H9 (cell line): Measurements from ENCODE around the gene TTC6. TPM values are rescaled to one million over a fixed set of nuclear protein-coding genes. Genes with fewer than 3 reads are reported as not detected.

ENCODE experiments used
- DNase-seq: peaks from one replicate; pipeline ENCODE4 v3.0.0-alpha.2; 2017
- H2AFZ ChIP-seq: one replicate; pipeline ENCODE4 v1.6.1; 2013; ENCODE audit warnings: mild to moderate bottlenecking, low read length, control low read depth, moderate library complexity
- H2AK5ac ChIP-seq: 2 replicates; pipeline ENCODE4 v1.6.1; 2013; ENCODE audit warnings: low read length, control low read depth, mixed read lengths; ENCODE audit not compliant: insufficient read length
- H2BK120ac ChIP-seq: one replicate; pipeline ENCODE4 v1.6.1; 2013; ENCODE audit warnings: low read depth, mild to moderate bottlenecking, low read length, control low read depth, inconsistent platforms; ENCODE audit not compliant: poor library complexity, severe bottlenecking
- H2BK12ac ChIP-seq: 2 replicates; pipeline ENCODE4 v1.6.1; 2013; ENCODE audit warnings: low read length, control low read depth, mixed read lengths, low read depth; ENCODE audit not compliant: insufficient read length
- H2BK15ac ChIP-seq: 2 replicates; pipeline ENCODE4 v1.6.1; 2013; ENCODE audit warnings: low read depth, low read length, control low read depth
- H2BK20ac ChIP-seq: one replicate; pipeline ENCODE4 v1.6.1; 2013; ENCODE audit warnings: low read depth, mild to moderate bottlenecking, low read length, control low read depth, inconsistent platforms; ENCODE audit not compliant: poor library complexity, severe bottlenecking
- H2BK5ac ChIP-seq: 2 replicates; pipeline ENCODE4 v1.6.1; 2013; ENCODE audit warnings: low read length, control low read depth, mixed read lengths; ENCODE audit not compliant: insufficient read length
- H3K14ac ChIP-seq: 2 replicates; pipeline ENCODE4 v1.6.1; 2013; ENCODE audit warnings: low read length, control low read depth; ENCODE audit not compliant: insufficient read depth
- H3K18ac ChIP-seq: 2 replicates; pipeline ENCODE4 v1.6.1; 2013; ENCODE audit warnings: low read depth, mild to moderate bottlenecking, mixed read lengths, low read length, control low read depth; ENCODE audit not compliant: insufficient read length
- H3K23ac ChIP-seq: 2 replicates; pipeline ENCODE4 v1.6.1; 2013; ENCODE audit warnings: low read length, control low read depth, mixed read lengths, low read depth; ENCODE audit not compliant: insufficient read length
- H3K23me2 ChIP-seq: 2 replicates; pipeline ENCODE4 v1.6.1; 2013; ENCODE audit warnings: low read depth, mild to moderate bottlenecking, mixed read lengths, low read length, control low read depth; ENCODE audit not compliant: insufficient read length, poor library complexity, severe bottlenecking
- H3K27ac ChIP-seq: 2 replicates; pipeline ENCODE4 v1.5.1; 2013; ENCODE audit warnings: low read length, control low read depth, mixed read lengths, low read depth; ENCODE audit not compliant: insufficient read length
- H3K27me3 ChIP-seq: 2 replicates; pipeline ENCODE4 v1.6.1; 2013; ENCODE audit warnings: low read length, control low read depth, inconsistent platforms; ENCODE audit not compliant: insufficient read depth
- H3K4ac ChIP-seq: 2 replicates; pipeline ENCODE4 v1.6.1; 2013; ENCODE audit warnings: low read depth, mild to moderate bottlenecking, control low read depth, inconsistent platforms, low read length, moderate library complexity
- H3K4me1 ChIP-seq: 2 replicates; pipeline ENCODE4 v1.6.1; 2013; ENCODE audit warnings: low read length, control low read depth, inconsistent platforms; ENCODE audit not compliant: insufficient read depth
- H3K4me2 ChIP-seq: 2 replicates; pipeline ENCODE4 v1.6.1; 2013; ENCODE audit warnings: low read length, control low read depth, mixed read lengths; ENCODE audit not compliant: insufficient read length, insufficient read depth
- H3K56ac ChIP-seq: 2 replicates; pipeline ENCODE4 v1.6.1; 2013; ENCODE audit warnings: low read depth, mild to moderate bottlenecking, mixed read lengths, low read length, control low read depth; ENCODE audit not compliant: insufficient read length
- H3K79me1 ChIP-seq: 2 replicates; pipeline ENCODE4 v1.6.1; 2013; ENCODE audit warnings: low read depth, mild to moderate bottlenecking, moderate library complexity, low read length, control low read depth, inconsistent platforms; ENCODE audit not compliant: insufficient read depth, poor library complexity, severe bottlenecking
- H3K79me2 ChIP-seq: 2 replicates; pipeline ENCODE4 v1.6.1; 2013; ENCODE audit warnings: low read length, control low read depth, inconsistent platforms; ENCODE audit not compliant: insufficient read depth
- H3K9ac ChIP-seq: 2 replicates; pipeline ENCODE4 v1.6.1; 2013; ENCODE audit warnings: low read length, control low read depth, mixed read lengths; ENCODE audit not compliant: insufficient read length; ENCODE audit errors: extremely low read depth
- H3K9me3 ChIP-seq: one replicate; pipeline ENCODE4 v1.6.1; 2013; ENCODE audit warnings: low read depth, low read length, inconsistent platforms; ENCODE audit not compliant: control insufficient read depth
- H3T11ph ChIP-seq: one replicate; pipeline ENCODE4 v1.6.1; 2013; ENCODE audit warnings: mild to moderate bottlenecking, low read length, control low read depth, inconsistent platforms
- H4K20me1 ChIP-seq: one replicate; pipeline ENCODE4 v1.6.1; 2013; ENCODE audit not compliant: control insufficient read depth, insufficient read length, insufficient read depth
- H4K5ac ChIP-seq: 2 replicates; pipeline ENCODE4 v1.6.1; 2013; ENCODE audit warnings: low read depth, mild to moderate bottlenecking, mixed read lengths, low read length, control low read depth; ENCODE audit not compliant: insufficient read length
- H4K8ac ChIP-seq: replicated peaks from 2 replicates; pipeline ENCODE4 v1.6.1; 2013; ENCODE audit warnings: low read length, control low read depth, mixed read lengths, low read depth; ENCODE audit not compliant: insufficient read length
- H4K91ac ChIP-seq: 2 replicates; pipeline ENCODE4 v1.6.1; 2013; ENCODE audit warnings: low read depth, mild to moderate bottlenecking, moderate library complexity, mixed read lengths, low read length, control low read depth; ENCODE audit not compliant: insufficient read length
- H3K27ac Mint-ChIP-seq, 3 experiments: 2 replicates in 2 of 3; 3 replicates in 1 of 3; pipeline ENCODE4 v1.8.0; 2020 to 2021; ENCODE audit warnings: mixed read lengths in 3 of 3, mild to moderate bottlenecking in 1 of 3, moderate library complexity in 1 of 3
- H3K27me3 Mint-ChIP-seq: 2 replicates; pipeline ENCODE4 v1.8.0; 2021; ENCODE audit warnings: low read depth, mild to moderate bottlenecking, moderate library complexity, mixed read lengths
- H3K36me3 Mint-ChIP-seq, 3 experiments: 2 replicates in 2 of 3; 3 replicates in 1 of 3; pipeline ENCODE4 v1.8.0; 2020 to 2021; ENCODE audit warnings: low read depth in 3 of 3, mixed read lengths in 3 of 3; ENCODE audit not compliant: insufficient read depth in 1 of 3
- H3K4me1 Mint-ChIP-seq, 2 experiments: 2 replicates each; pipeline ENCODE4 v1.8.0; 2020; ENCODE audit warnings: mixed read lengths in 2 of 2
- H3K4me3 Mint-ChIP-seq, 2 experiments: 2 replicates in 1 of 2; 3 replicates in 1 of 2; pipeline ENCODE4 v1.8.0; 2020 to 2021; ENCODE audit warnings: mild to moderate bottlenecking in 2 of 2, mixed read lengths in 2 of 2, moderate library complexity in 1 of 2
- H3K9me3 Mint-ChIP-seq, 2 experiments: 2 replicates in 1 of 2; 3 replicates in 1 of 2; pipeline ENCODE4 v1.8.0; 2020; ENCODE audit warnings: mild to moderate bottlenecking in 2 of 2, mixed read lengths in 2 of 2, moderate library complexity in 1 of 2
- WGBS: extraction: QIAGEN DNeasy Blood & Tissue Kit; methylation state at CpG from one replicate; pipeline ENCODE4 v1.1.7; 2013; ENCODE audit warnings: missing lambda C conversion rate, low lambda C conversion rate, mixed read lengths; ENCODE audit not compliant: insufficient read length; ENCODE audit errors: extremely low coverage; 5-methylcytosine and 5-hydroxymethylcytosine counted together
- total RNA-seq: library from RNA; stranded (reverse); gene quantifications from 2 replicates; pipeline ENCODE4 v1.2.1, GENCODE V29; 2021
- TF ChIP-seq, protein P1 (sequence below): fragments of 200-600 bp; sonication (generic); conservative IDR thresholded peaks from 3 replicates; pipeline ENCODE4 v1.8.0; 2021; ENCODE audit warnings: antibody characterized with exemption, mild to moderate bottlenecking

Gene TTC6
- total RNA-seq, 1 experiment from 2014 or later = 0.24 TPM

DNA sequence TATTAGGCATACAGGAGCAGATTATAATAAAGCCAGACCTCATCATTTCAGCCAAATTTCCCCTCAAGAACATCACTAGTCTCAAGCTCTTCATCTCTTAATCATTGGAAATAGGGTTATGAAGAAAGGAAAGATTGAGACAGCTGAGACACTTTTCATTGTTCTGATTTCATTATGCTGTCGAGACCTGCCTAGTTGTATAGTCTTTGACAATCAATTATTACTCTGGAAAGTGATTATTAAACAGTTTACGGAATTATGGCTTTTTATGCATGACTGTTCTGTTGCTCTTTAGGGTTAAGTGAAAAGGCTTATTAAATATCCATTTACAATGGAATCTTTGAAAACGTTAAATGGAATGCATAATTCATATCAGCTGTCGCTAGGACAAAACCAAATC is 48.3 kb downstream of the TTC6 start:
- H4K91ac ChIP-seq = no peak overlapping the region
- H4K8ac ChIP-seq = no peak overlapping the region
- no peak overlapping the region for H3T11ph ChIP-seq
- H2AFZ ChIP-seq = no peak overlapping the region
- no peak overlapping the region for H3K4me3 Mint-ChIP-seq
- H3K27ac Mint-ChIP-seq = no peak overlapping the region
- no CpG with 5 or more reads among the region's 4 CpGs for WGBS
- no peak overlapping the region for H2AK5ac ChIP-seq
- TF ChIP-seq, protein P1, sequence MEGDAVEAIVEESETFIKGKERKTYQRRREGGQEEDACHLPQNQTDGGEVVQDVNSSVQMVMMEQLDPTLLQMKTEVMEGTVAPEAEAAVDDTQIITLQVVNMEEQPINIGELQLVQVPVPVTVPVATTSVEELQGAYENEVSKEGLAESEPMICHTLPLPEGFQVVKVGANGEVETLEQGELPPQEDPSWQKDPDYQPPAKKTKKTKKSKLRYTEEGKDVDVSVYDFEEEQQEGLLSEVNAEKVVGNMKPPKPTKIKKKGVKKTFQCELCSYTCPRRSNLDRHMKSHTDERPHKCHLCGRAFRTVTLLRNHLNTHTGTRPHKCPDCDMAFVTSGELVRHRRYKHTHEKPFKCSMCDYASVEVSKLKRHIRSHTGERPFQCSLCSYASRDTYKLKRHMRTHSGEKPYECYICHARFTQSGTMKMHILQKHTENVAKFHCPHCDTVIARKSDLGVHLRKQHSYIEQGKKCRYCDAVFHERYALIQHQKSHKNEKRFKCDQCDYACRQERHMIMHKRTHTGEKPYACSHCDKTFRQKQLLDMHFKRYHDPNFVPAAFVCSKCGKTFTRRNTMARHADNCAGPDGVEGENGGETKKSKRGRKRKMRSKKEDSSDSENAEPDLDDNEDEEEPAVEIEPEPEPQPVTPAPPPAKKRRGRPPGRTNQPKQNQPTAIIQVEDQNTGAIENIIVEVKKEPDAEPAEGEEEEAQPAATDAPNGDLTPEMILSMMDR = no peak
- H2BK120ac ChIP-seq = no peak overlapping the region
- no peak overlapping the region for H4K5ac ChIP-seq
- no peaks in the 10 kb centered on the region for H3K9me3 ChIP-seq
- no peak overlapping the region for H3K9ac ChIP-seq
- no peaks in the 10 kb centered on the region for H3K36me3 Mint-ChIP-seq
- H3K23ac ChIP-seq = no peak overlapping the region
- no peaks in the 10 kb centered on the region for H3K27me3 ChIP-seq
- H3K79me1 ChIP-seq = no peaks in the 10 kb centered on the region
- no peak overlapping the region for H3K4ac ChIP-seq
- no peaks in the 10 kb centered on the region for H3K4me1 ChIP-seq
- H4K20me1 ChIP-seq = no peaks in the 10 kb centered on the region
- H3K23me2 ChIP-seq = no peaks in the 10 kb centered on the region
- no peak overlapping the region for H3K14ac ChIP-seq
- no peak overlapping the region for H3K4me2 ChIP-seq
- H3K56ac ChIP-seq = no peak overlapping the region
- H3K4me1 Mint-ChIP-seq = no peaks in the 10 kb centered on the region
- peaks cover 7% of the 10 kb centered on the region for H3K27me3 Mint-ChIP-seq
- H2BK20ac ChIP-seq = no peak overlapping the region
- H2BK5ac ChIP-seq = no peak overlapping the region
- H3K79me2 ChIP-seq = no peaks in the 10 kb centered on the region
- no peak overlapping the region for H2BK12ac ChIP-seq
- DNase-seq = no peak
- no peak overlapping the region for H3K27ac ChIP-seq
- no peak overlapping the region for H2BK15ac ChIP-seq
- no peak overlapping the region for H3K18ac ChIP-seq
- H3K9me3 Mint-ChIP-seq = no peaks in the 10 kb centered on the region

Other genes with a start within 250 kb of the TTC6 start
- gene FOXA1, start 380 bp upstream of the TTC6 start, total RNA-seq = 0.07 and 0.31 TPM in 2 replicates